OCI-LY3 (cell line): ENCODE results near the gene ATP2A2.

ENCODE experiments used
- EZH2phosphoT487 ChIP-seq: fragments of 200-600 bp; shearing (Covaris generic); IDR thresholded peaks from 2 replicates; pipeline ENCODE4 v1.6.1; 2018; ENCODE audit warnings: antibody characterized with exemption, mixed run types, low read depth
- TF ChIP-seq, protein P1 (sequence below): fragments of 200-600, 300-600 bp; sonication (generic); IDR thresholded peaks from 2 replicates; pipeline ENCODE4 v1.5.1; 2014; ENCODE audit warnings: antibody characterized with exemption, low read length, low read depth

DNA sequence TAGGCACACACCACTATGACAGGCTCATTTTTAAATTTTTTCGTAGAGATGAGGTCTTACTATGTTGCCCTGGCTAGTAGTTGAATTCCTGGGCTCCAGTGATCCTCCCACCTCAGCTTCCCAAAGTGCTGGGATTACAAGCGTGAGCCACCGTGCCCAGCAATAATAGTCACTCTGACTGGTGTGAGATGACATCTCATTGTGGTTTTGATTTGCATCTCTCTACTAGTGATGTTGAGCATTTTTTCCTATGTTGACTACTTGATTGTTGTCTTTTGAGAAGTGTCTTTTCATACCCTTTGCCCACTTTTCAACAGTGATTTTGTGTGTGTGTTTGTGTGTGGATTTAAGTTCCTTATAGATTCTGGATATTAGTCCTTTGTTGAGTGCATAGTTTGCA is 26.3 kb downstream of the ATP2A2 start:
- TF ChIP-seq, protein P1, sequence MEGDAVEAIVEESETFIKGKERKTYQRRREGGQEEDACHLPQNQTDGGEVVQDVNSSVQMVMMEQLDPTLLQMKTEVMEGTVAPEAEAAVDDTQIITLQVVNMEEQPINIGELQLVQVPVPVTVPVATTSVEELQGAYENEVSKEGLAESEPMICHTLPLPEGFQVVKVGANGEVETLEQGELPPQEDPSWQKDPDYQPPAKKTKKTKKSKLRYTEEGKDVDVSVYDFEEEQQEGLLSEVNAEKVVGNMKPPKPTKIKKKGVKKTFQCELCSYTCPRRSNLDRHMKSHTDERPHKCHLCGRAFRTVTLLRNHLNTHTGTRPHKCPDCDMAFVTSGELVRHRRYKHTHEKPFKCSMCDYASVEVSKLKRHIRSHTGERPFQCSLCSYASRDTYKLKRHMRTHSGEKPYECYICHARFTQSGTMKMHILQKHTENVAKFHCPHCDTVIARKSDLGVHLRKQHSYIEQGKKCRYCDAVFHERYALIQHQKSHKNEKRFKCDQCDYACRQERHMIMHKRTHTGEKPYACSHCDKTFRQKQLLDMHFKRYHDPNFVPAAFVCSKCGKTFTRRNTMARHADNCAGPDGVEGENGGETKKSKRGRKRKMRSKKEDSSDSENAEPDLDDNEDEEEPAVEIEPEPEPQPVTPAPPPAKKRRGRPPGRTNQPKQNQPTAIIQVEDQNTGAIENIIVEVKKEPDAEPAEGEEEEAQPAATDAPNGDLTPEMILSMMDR = no peak
- no peak for TF ChIP-seq EZH2phosphoT487
